HL-60 (cell line): ENCODE results near the gene JARID2.

Experiments used
- DNase-seq, 2 experiments: peaks; one replicate each; pipeline ENCODE4 v3.0.0-alpha.2; 2010 to 2020; ENCODE audit warnings: low read depth in 1 of 2, low spot score in 1 of 2
- H3K27ac ChIP-seq: fragments of 250-450 bp; sonication (Bioruptor Pico); replicated peaks from 2 replicates; pipeline ENCODE4 v1.5.1; 2020; ENCODE audit warnings: mild to moderate bottlenecking, moderate library complexity
- H3K27me3 ChIP-seq: fragments of 250-450 bp; sonication (Bioruptor Pico); 2 replicates; pipeline ENCODE4 v1.5.1; 2021; ENCODE audit warnings: mild to moderate bottlenecking, moderate library complexity; ENCODE audit not compliant: insufficient read depth, poor library complexity, severe bottlenecking
- H3K4me3 ChIP-seq: replicated peaks from 2 replicates; pipeline ENCODE4 v1.5.1; 2011; ENCODE audit warnings: mild to moderate bottlenecking, control low read depth, low read length; ENCODE audit not compliant: insufficient read depth
- CTCF ChIP-seq: IDR thresholded peaks from one replicate; pipeline ENCODE4 v1.5.1; 2011; ENCODE audit warnings: low read length, control low read depth, inconsistent platforms; ENCODE audit not compliant: insufficient read depth
- GABPA ChIP-seq: IDR thresholded peaks from 2 replicates; pipeline ENCODE4 v1.6.1; 2012; ENCODE audit warnings: low read depth
- POLR2AphosphoS5 ChIP-seq: IDR thresholded peaks from 2 replicates; pipeline ENCODE4 v1.6.1; 2012; ENCODE audit warnings: low read depth
- SPI1 ChIP-seq: IDR thresholded peaks from 2 replicates; pipeline ENCODE4 v1.6.1; 2012; ENCODE audit warnings: low read depth, mild to moderate bottlenecking, borderline replicate concordance
- TF ChIP-seq, protein P1 (sequence below): IDR thresholded peaks from 2 replicates; pipeline ENCODE4 v1.6.1; 2012; ENCODE audit warnings: low read depth; ENCODE audit not compliant: insufficient replicate concordance

The JARID2 gene

DNA sequence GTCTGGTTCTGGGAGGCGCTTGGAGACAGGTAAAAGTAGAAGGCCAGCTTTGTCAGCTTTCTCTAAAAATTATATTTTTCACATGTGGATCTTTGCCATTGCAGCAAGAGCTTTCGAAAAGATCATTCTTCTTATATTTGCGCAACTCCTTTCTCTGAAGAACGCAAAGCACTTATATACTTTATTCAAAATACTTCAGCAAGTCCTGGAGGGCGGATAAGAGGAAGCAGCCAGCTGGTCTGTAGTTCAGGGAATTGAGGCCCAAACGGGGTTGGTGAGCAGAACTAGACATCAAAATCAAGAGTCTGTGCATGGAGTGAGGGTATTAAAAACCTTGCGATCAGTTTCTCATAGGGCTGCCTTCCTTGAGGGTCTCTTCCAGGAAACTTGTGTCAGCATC lies 234.7 kb downstream of the JARID2 start:
- no peaks in the 10 kb centered on the region for H3K27me3 ChIP-seq
- no peak overlapping the region for H3K4me3 ChIP-seq
- TF ChIP-seq, protein P1, sequence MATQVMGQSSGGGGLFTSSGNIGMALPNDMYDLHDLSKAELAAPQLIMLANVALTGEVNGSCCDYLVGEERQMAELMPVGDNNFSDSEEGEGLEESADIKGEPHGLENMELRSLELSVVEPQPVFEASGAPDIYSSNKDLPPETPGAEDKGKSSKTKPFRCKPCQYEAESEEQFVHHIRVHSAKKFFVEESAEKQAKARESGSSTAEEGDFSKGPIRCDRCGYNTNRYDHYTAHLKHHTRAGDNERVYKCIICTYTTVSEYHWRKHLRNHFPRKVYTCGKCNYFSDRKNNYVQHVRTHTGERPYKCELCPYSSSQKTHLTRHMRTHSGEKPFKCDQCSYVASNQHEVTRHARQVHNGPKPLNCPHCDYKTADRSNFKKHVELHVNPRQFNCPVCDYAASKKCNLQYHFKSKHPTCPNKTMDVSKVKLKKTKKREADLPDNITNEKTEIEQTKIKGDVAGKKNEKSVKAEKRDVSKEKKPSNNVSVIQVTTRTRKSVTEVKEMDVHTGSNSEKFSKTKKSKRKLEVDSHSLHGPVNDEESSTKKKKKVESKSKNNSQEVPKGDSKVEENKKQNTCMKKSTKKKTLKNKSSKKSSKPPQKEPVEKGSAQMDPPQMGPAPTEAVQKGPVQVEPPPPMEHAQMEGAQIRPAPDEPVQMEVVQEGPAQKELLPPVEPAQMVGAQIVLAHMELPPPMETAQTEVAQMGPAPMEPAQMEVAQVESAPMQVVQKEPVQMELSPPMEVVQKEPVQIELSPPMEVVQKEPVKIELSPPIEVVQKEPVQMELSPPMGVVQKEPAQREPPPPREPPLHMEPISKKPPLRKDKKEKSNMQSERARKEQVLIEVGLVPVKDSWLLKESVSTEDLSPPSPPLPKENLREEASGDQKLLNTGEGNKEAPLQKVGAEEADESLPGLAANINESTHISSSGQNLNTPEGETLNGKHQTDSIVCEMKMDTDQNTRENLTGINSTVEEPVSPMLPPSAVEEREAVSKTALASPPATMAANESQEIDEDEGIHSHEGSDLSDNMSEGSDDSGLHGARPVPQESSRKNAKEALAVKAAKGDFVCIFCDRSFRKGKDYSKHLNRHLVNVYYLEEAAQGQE = no peak
- TF ChIP-seq GABPA (no peak), CTCF (no peak)
- DNase-seq = peak in 1 of 2 experiments; percentile 20
- H3K27ac ChIP-seq = no peak overlapping the region

GRCh38 chr6:15481390-15482291 lies 235.8 kb downstream of the JARID2 start:
- Histone ChIP-seq H3K27me3 (no peaks in the 10 kb centered on the region), H3K4me3 (no peak overlapping the region), H3K27ac (no peak overlapping the region)
- TF ChIP-seq CTCF = no peak
- TF ChIP-seq, protein P1 = no peak
- TF ChIP-seq SPI1 = no peak
- no peak for TF ChIP-seq GABPA
- no peak for TF ChIP-seq POLR2AphosphoS5
- DNase-seq = no peak

DNA sequence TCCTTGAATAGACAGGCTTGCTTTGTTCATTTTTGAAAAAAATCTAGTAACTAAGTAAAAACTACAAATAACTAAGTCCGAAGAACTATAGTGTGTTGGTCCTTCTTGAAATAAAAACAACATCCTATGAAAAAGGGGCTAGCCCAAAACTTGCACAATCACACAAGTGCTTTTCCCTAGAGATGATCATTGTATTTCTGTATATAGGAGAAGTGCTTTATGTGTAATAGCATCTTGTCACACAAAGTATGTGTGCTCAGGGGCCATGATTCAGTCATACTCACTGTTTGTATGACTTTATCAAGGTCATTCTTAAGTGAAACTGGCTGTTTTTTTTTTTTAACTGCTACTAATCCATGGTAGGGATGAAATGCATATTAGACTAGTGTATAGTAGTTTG lies 237.2 kb downstream of the JARID2 start:
- Histone ChIP-seq H3K4me3 (no peak overlapping the region), H3K27ac (no peak overlapping the region), H3K27me3 (no peaks in the 10 kb centered on the region)
- TF ChIP-seq SPI1 (no peak), GABPA (no peak)
- no peak for DNase-seq

DNA sequence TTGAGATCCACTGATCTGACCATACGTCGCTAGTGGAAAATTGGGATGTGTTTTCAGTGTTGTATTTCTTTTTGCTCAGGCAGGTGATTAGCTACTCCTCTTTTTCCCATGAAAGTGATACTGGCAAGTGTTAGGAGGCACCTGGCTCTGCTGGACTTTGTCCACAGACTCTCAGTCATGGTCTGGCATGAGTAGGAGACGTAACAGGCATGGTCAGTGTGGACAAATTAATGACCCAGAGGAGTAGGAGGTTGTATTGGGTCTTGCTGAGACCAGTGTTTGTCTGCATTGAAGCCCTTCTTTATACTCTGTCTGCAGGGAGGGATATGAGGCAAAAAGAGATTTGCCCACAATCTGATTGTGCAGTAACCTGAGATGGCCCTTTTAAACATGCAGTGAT lies 238.3 kb downstream of the JARID2 start:
- TF ChIP-seq, protein P1 = no peak
- TF ChIP-seq POLR2AphosphoS5 = no peak
- TF ChIP-seq CTCF = no peak
- TF ChIP-seq GABPA = no peak
- TF ChIP-seq SPI1 = no peak
- Histone ChIP-seq H3K27ac (no peak overlapping the region), H3K27me3 (no peaks in the 10 kb centered on the region), H3K4me3 (no peak overlapping the region)
- DNase-seq = no peak
